Rectal smooth muscle tissue (tissue), 1 donor: ENCODE measurements around the gene CLDN14.

Experiments used
- H3K27ac ChIP-seq: one replicate; pipeline ENCODE4 v1.7.0; 2013; ENCODE audit warnings: low read depth, low read length, inconsistent platforms
- H3K27me3 ChIP-seq: one replicate; pipeline ENCODE4 v1.7.0; 2013; ENCODE audit warnings: low read length; ENCODE audit not compliant: control insufficient read depth, insufficient read depth
- H3K36me3 ChIP-seq: one replicate; pipeline ENCODE4 v1.7.0; 2013; ENCODE audit warnings: low read length; ENCODE audit not compliant: control insufficient read depth, insufficient read depth
- H3K4me1 ChIP-seq: one replicate; pipeline ENCODE4 v1.7.0; 2013; ENCODE audit warnings: low read length; ENCODE audit not compliant: control insufficient read depth, insufficient read depth
- H3K4me3 ChIP-seq: one replicate; pipeline ENCODE4 v1.7.0; 2013; ENCODE audit warnings: low read length
- H3K9ac ChIP-seq: one replicate; pipeline ENCODE4 v1.7.0; 2013; ENCODE audit warnings: low read length

The CLDN14 gene

GRCh38 chr21:36511484-36512220 is 31.7 kb upstream of the CLDN14 start:
- Histone ChIP-seq H3K27me3 (no peaks in the 10 kb centered on the region), H3K4me3 (no peak overlapping the region), H3K4me1 (no peaks in the 10 kb centered on the region), H3K36me3 (no peaks in the 10 kb centered on the region), H3K27ac (no peak overlapping the region), H3K9ac (no peak overlapping the region)

- Histone ChIP-seq H3K36me3 (no peaks in the 10 kb centered on the region), H3K4me1 (no peaks in the 10 kb centered on the region), H3K27ac (no peak overlapping the region), H3K9ac (no peak overlapping the region), H3K27me3 (no peaks in the 10 kb centered on the region), H3K4me3 (no peak overlapping the region)
These were observed 31.0 kb upstream of the CLDN14 start for GRCh38 chr21:36510911-36511310.

DNA sequence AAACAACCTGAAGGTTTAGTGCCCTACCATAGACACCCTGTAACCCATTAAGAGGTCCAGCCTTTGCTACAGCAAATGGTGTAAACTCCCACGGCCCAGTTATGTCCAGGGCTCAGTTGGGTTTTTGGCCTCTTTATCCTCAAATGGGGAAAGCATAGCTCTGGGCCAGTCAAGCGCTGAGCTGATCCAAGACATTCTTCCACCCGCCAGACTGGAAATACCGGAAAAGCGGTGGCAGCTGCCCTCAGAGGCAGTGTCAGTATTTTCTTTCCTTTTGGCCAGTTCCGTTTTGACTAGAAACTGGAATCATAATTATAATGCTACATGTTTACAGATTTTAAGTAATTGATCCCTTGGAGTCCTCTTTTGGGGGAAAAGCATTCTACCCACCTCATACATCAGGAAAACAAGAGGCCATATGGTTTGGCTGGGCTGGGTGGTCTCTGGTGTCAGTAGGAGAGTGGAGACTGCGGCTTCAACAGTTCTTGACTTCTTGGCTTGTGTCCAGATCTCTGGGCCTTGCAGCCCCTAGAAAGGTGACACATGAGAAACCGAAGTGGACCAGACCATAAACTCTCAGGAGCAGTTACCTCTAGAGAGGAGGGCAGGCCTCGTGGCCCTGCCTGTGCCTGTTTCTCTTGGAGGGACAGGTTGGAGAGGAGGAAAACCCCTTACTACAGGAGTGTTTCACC is 30.2 kb upstream of the CLDN14 start:
- no peaks in the 10 kb centered on the region for H3K27me3 ChIP-seq
- no peak overlapping the region for H3K9ac ChIP-seq
- no peaks in the 10 kb centered on the region for H3K4me1 ChIP-seq
- no peak overlapping the region for H3K27ac ChIP-seq
- no peaks in the 10 kb centered on the region for H3K36me3 ChIP-seq
- no peak overlapping the region for H3K4me3 ChIP-seq

GRCh38 chr21:36508948-36509347 is 29.0 kb upstream of the CLDN14 start:
- Histone ChIP-seq H3K27ac (no peak overlapping the region), H3K27me3 (no peaks in the 10 kb centered on the region), H3K4me3 (no peak overlapping the region), H3K36me3 (no peaks in the 10 kb centered on the region), H3K4me1 (no peaks in the 10 kb centered on the region), H3K9ac (no peak overlapping the region)

DNA sequence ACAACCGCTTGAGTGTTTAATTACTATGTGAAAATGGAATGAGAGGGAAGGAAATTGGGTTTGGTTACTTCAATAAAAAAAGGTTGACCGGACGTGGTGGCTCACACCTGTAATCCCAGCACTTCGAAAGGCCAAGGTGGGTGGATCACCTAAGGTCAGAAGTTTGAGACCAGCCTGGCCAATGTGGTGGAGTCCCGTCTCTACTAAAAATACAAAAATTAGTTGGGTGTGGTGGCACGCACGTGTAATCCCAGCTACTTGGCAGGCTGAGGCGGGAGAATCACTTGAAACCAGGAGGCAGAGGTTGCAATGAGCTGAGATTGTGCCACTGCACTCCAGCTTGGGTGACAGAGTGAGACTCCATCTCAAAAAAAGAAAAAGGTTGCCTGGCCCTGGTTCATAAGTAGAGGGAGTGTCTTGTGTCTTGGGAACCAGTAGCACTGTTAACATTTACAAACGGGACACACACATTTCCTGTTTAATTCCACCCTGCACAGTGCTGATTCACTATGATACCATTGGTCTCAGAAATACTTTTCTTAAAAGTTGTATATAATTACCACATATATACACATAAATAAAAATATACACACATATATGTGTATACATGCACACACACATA is 27.6 kb upstream of the CLDN14 start:
- no peak overlapping the region for H3K27ac ChIP-seq
- no peaks in the 10 kb centered on the region for H3K4me1 ChIP-seq
- H3K36me3 ChIP-seq: no peaks in the 10 kb centered on the region
- H3K4me3 ChIP-seq: no peak overlapping the region
- H3K27me3 ChIP-seq: no peaks in the 10 kb centered on the region
- no peak overlapping the region for H3K9ac ChIP-seq

DNA sequence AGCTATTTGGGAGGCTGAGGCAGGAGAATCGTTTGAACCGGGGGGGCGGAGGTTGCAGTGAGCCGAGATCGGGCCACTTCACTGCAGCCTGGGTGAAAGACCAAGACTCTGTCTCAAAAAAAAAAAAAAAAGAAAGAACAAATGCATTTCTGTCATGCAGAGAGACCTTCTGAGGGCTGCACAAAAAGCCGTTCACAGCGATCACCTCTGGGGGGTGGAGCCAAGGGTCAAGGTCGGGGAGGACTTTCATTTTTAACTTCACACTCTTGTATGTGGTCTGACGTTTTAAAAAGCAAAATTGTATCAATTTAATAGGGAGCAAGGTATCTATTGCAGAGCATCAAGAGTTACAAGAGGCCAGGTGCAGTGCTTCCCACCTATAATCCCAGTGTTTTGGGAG is 26.6 kb upstream of the CLDN14 start:
- Histone ChIP-seq H3K36me3 (no peaks in the 10 kb centered on the region), H3K4me3 (no peak overlapping the region), H3K27me3 (no peaks in the 10 kb centered on the region), H3K4me1 (no peaks in the 10 kb centered on the region), H3K9ac (no peak overlapping the region), H3K27ac (no peak overlapping the region)

GRCh38 chr21:36504067-36505058 is 24.4 kb upstream of the CLDN14 start:
- no peak overlapping the region for H3K4me3 ChIP-seq
- H3K27me3 ChIP-seq: no peaks in the 10 kb centered on the region
- no peak overlapping the region for H3K27ac ChIP-seq
- H3K9ac ChIP-seq: no peak overlapping the region
- H3K36me3 ChIP-seq: no peaks in the 10 kb centered on the region
- H3K4me1 ChIP-seq: no peaks in the 10 kb centered on the region

DNA sequence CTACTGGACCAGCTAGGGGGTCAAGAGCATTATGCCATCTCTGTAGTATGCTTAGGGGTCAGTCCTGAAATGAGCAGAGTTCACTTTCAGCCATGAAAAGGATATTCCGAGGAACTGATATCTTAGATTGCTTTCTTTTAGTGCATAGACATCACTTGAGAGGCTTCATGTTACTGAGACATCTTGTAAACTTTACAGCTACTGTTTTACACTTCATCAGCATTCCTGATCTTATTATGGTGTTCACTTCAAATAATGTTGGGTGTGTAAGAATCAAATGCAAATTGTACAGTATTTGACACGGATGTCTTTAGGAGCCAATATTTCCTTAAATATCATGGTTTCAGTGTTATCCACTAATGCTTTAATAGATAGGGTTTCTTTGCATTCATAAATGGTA is 22.4 kb upstream of the CLDN14 start:
- Histone ChIP-seq H3K27ac (no peak overlapping the region), H3K9ac (no peak overlapping the region), H3K36me3 (no peaks in the 10 kb centered on the region), H3K4me1 (no peaks in the 10 kb centered on the region), H3K27me3 (no peaks in the 10 kb centered on the region), H3K4me3 (no peak overlapping the region)

GRCh38 chr21:36501589-36501892 is 21.6 kb upstream of the CLDN14 start:
- Histone ChIP-seq H3K4me1 (no peaks in the 10 kb centered on the region), H3K4me3 (no peak overlapping the region), H3K27me3 (no peaks in the 10 kb centered on the region), H3K36me3 (no peaks in the 10 kb centered on the region), H3K27ac (no peak overlapping the region), H3K9ac (no peak overlapping the region)

DNA sequence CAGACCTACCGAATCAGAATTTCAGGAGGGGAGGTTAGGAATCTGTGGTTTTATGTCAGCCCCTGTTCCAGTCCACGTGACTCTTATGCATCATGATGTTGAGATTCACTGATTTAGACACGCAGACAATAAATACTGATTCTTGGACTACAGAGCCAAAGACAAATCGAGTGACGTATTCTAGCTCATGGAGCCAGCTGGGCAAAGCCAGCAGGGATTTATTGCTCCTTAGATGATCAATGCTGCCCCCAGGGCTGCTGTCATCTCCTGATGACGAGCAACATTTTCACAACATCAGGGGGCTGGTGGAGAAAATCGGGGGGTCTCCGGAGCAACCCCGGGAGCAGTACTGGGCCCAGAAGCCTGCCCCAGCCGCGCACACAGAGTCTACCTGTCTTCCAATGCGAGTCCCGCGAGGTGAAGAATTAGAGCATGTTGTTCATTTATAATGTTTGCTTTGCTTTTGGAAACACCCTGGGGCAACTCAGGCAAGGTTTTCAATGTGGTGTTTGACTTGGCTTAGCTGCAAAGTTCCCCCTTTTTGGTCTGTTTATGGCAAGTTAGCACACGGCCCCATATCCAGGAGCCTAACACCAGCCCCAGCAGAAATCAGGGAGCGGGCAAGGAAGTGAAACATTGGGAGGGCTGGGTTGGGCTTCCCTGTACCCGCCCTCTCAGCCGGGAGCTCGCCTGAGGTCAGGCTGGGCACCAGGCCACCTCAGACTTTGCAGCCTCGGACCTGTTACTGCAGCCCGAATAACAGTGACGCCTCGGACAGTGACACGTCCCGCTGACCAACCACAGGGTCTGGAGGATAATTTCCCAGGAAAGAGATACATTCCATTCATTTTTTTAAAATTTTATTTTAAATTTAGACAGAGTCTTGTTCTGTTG is 19.9 kb upstream of the CLDN14 start:
- H3K27me3 ChIP-seq: no peaks in the 10 kb centered on the region
- no peaks in the 10 kb centered on the region for H3K36me3 ChIP-seq
- H3K4me1 ChIP-seq: no peaks in the 10 kb centered on the region
- no peak overlapping the region for H3K9ac ChIP-seq
- no peak overlapping the region for H3K27ac ChIP-seq
- H3K4me3 ChIP-seq: no peak overlapping the region

DNA sequence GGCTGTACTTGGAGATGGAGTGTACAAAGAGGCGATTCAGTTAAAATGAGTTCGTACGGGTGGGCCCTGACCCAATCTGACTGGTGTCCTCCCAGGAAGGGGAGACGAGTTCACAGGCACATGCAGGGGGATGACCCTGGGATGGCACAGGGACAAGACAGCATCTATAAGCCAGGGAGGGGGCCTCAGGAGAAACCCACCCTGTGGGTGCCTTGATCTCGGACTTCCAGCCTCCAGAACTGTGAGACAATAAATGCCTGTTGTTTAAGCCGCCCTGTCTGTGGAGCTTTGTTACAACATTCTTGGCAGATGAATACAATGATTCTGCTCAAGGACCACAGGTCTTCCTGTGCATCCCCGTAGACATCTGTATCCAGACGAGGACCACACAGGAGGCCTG is 14.6 kb upstream of the CLDN14 start:
- Histone ChIP-seq H3K9ac (no peak overlapping the region), H3K36me3 (no peaks in the 10 kb centered on the region), H3K27me3 (no peaks in the 10 kb centered on the region), H3K4me3 (no peak overlapping the region), H3K27ac (no peak overlapping the region), H3K4me1 (no peaks in the 10 kb centered on the region)
